Measurements from ENCODE around the gene EXTL1. TPM values are rescaled to one million over a fixed set of nuclear protein-coding genes. Genes with fewer than 3 reads are reported as not detected.

The EXTL1 gene
- total RNA-seq, 2 experiments from 2014 or later = not detected

- DNase-seq = no peak
- H3K4me3 Mint-ChIP-seq = no peak overlapping the region
- H3K36me3 Mint-ChIP-seq = no peaks in the 10 kb centered on the region
- H3K27me3 Mint-ChIP-seq = no peaks in the 10 kb centered on the region
- no peak overlapping the region for H3K27ac Mint-ChIP-seq
- H3K9me3 Mint-ChIP-seq = no peaks in the 10 kb centered on the region
- peaks cover 13% of the 10 kb centered on the region for H3K4me1 Mint-ChIP-seq
Measured at GRCh38 chr1:26012864-26013263, 8.7 kb upstream of the EXTL1 start.

- H3K4me3 Mint-ChIP-seq = no peak overlapping the region
- H3K27ac Mint-ChIP-seq = no peak overlapping the region
- H3K36me3 Mint-ChIP-seq = no peaks in the 10 kb centered on the region
- H3K4me1 Mint-ChIP-seq = peaks cover 13% of the 10 kb centered on the region
- DNase-seq = no peak
- H3K9me3 Mint-ChIP-seq = no peaks in the 10 kb centered on the region
- H3K27me3 Mint-ChIP-seq = no peaks in the 10 kb centered on the region
Measured at GRCh38 chr1:26014179-26014578, 7.4 kb upstream of the EXTL1 start.

GRCh38 chr1:26015358-26015757 lies 6.2 kb upstream of the EXTL1 start:
- Mint-ChIP-seq H3K27ac (no peak overlapping the region), H3K27me3 (no peaks in the 10 kb centered on the region), H3K9me3 (no peaks in the 10 kb centered on the region), H3K4me1 (peaks cover 21% of the 10 kb centered on the region), H3K36me3 (no peaks in the 10 kb centered on the region), H3K4me3 (no peak overlapping the region)
- no peak for DNase-seq

GRCh38 chr1:26016258-26016952 lies 5.2 kb upstream of the EXTL1 start:
- no peak for DNase-seq
- Mint-ChIP-seq H3K36me3 (no peaks in the 10 kb centered on the region), H3K9me3 (no peaks in the 10 kb centered on the region), H3K4me1 (peaks cover 21% of the 10 kb centered on the region), H3K4me3 (no peak overlapping the region), H3K27ac (no peak overlapping the region), H3K27me3 (peaks cover under 1% of the 10 kb centered on the region)

- no peak overlapping the region for H3K27ac Mint-ChIP-seq
- peak; percentile 26 for DNase-seq
- H3K4me3 Mint-ChIP-seq = no peak overlapping the region
- H3K27me3 Mint-ChIP-seq = peaks cover 4% of the 10 kb centered on the region
- no peaks in the 10 kb centered on the region for H3K9me3 Mint-ChIP-seq
- H3K4me1 Mint-ChIP-seq = peaks cover 21% of the 10 kb centered on the region
- H3K36me3 Mint-ChIP-seq = no peaks in the 10 kb centered on the region
Measured at GRCh38 chr1:26016953-26017545, 4.5 kb upstream of the EXTL1 start.

GRCh38 chr1:26017606-26018005 lies 4.0 kb upstream of the EXTL1 start:
- no peak for DNase-seq
- Mint-ChIP-seq H3K27ac (no peak overlapping the region), H3K27me3 (peaks cover 4% of the 10 kb centered on the region), H3K9me3 (no peaks in the 10 kb centered on the region), H3K4me3 (no peak overlapping the region), H3K4me1 (peaks cover 21% of the 10 kb centered on the region), H3K36me3 (no peaks in the 10 kb centered on the region)

GRCh38 chr1:26019641-26020315 lies 1.8 kb upstream of the EXTL1 start:
- no peaks in the 10 kb centered on the region for H3K36me3 Mint-ChIP-seq
- H3K27me3 Mint-ChIP-seq = peaks cover 4% of the 10 kb centered on the region
- no peak overlapping the region for H3K27ac Mint-ChIP-seq
- H3K4me3 Mint-ChIP-seq = no peak overlapping the region
- DNase-seq = no peak
- no peaks in the 10 kb centered on the region for H3K9me3 Mint-ChIP-seq
- H3K4me1 Mint-ChIP-seq = peaks cover 21% of the 10 kb centered on the region

GRCh38 chr1:26020330-26020768 lies 1.2 kb upstream of the EXTL1 start:
- Mint-ChIP-seq H3K27me3 (peaks cover 4% of the 10 kb centered on the region), H3K9me3 (no peaks in the 10 kb centered on the region), H3K4me1 (peaks cover 21% of the 10 kb centered on the region), H3K27ac (no peak overlapping the region), H3K4me3 (no peak overlapping the region), H3K36me3 (no peaks in the 10 kb centered on the region)
- no peak for DNase-seq

- Mint-ChIP-seq H3K27me3 (peaks cover 4% of the 10 kb centered on the region), H3K4me1 (peaks cover 21% of the 10 kb centered on the region), H3K27ac (no peak overlapping the region), H3K4me3 (no peak overlapping the region), H3K36me3 (no peaks in the 10 kb centered on the region), H3K9me3 (no peaks in the 10 kb centered on the region)
- DNase-seq = no peak
Measured at GRCh38 chr1:26020941-26021646, 481 bp upstream of the EXTL1 start.

- no peaks in the 10 kb centered on the region for H3K9me3 Mint-ChIP-seq
- H3K27me3 Mint-ChIP-seq = peaks cover 4% of the 10 kb centered on the region
- no peak for DNase-seq
- no peak overlapping the region for H3K27ac Mint-ChIP-seq
- peaks cover 8% of the 10 kb centered on the region for H3K4me1 Mint-ChIP-seq
- no peaks in the 10 kb centered on the region for H3K36me3 Mint-ChIP-seq
- no peak overlapping the region for H3K4me3 Mint-ChIP-seq
Measured at GRCh38 chr1:26022404-26022779, 817 bp downstream of the EXTL1 start.

- Mint-ChIP-seq H3K9me3 (no peaks in the 10 kb centered on the region), H3K27me3 (peaks cover 4% of the 10 kb centered on the region), H3K36me3 (no peaks in the 10 kb centered on the region), H3K4me1 (peaks cover 8% of the 10 kb centered on the region), H3K4me3 (no peak overlapping the region), H3K27ac (no peak overlapping the region)
- DNase-seq = no peak
Measured at GRCh38 chr1:26023009-26023408, 1.4 kb downstream of the EXTL1 start.

GRCh38 chr1:26023826-26024225 lies 2.3 kb downstream of the EXTL1 start:
- no peak overlapping the region for H3K27ac Mint-ChIP-seq
- no peak for DNase-seq
- H3K4me3 Mint-ChIP-seq = no peak overlapping the region
- peaks cover 8% of the 10 kb centered on the region for H3K4me1 Mint-ChIP-seq
- no peaks in the 10 kb centered on the region for H3K36me3 Mint-ChIP-seq
- H3K9me3 Mint-ChIP-seq = no peaks in the 10 kb centered on the region
- H3K27me3 Mint-ChIP-seq = peaks cover 4% of the 10 kb centered on the region

- H3K36me3 Mint-ChIP-seq = no peaks in the 10 kb centered on the region
- H3K4me3 Mint-ChIP-seq = no peak overlapping the region
- no peaks in the 10 kb centered on the region for H3K9me3 Mint-ChIP-seq
- DNase-seq = no peak
- H3K4me1 Mint-ChIP-seq = peaks cover 1% of the 10 kb centered on the region
- peaks cover 4% of the 10 kb centered on the region for H3K27me3 Mint-ChIP-seq
- no peak overlapping the region for H3K27ac Mint-ChIP-seq
Measured at GRCh38 chr1:26025060-26025459, 3.5 kb downstream of the EXTL1 start.

GRCh38 chr1:26025517-26025916 lies 3.9 kb downstream of the EXTL1 start:
- H3K4me3 Mint-ChIP-seq = no peak overlapping the region
- peaks cover 4% of the 10 kb centered on the region for H3K27me3 Mint-ChIP-seq
- no peak for DNase-seq
- no peaks in the 10 kb centered on the region for H3K9me3 Mint-ChIP-seq
- no peaks in the 10 kb centered on the region for H3K36me3 Mint-ChIP-seq
- peaks cover 1% of the 10 kb centered on the region for H3K4me1 Mint-ChIP-seq
- H3K27ac Mint-ChIP-seq = no peak overlapping the region

All from activated naive CD8-positive, alpha-beta T cell treated with anti-CD3 and anti-CD28 coated beads for 36 hours (primary cell).